ENCODE results near the gene MME. TPM values are rescaled to one million over a fixed set of nuclear protein-coding genes. Genes with fewer than 3 reads are reported as not detected.

Gene MME
- 50.3 and 65.8 TPM in 2 replicates for total RNA-seq (ENCODE audit: low replicate concordance)
- long read RNA-seq, full-length matches to known transcripts, result 8 of 45 reads
- long read RNA-seq, partial matches to known transcripts, result 21 of 45 reads
- long read RNA-seq, other reads (novel, unspliced or antisense), result 16 of 45 reads

DNA sequence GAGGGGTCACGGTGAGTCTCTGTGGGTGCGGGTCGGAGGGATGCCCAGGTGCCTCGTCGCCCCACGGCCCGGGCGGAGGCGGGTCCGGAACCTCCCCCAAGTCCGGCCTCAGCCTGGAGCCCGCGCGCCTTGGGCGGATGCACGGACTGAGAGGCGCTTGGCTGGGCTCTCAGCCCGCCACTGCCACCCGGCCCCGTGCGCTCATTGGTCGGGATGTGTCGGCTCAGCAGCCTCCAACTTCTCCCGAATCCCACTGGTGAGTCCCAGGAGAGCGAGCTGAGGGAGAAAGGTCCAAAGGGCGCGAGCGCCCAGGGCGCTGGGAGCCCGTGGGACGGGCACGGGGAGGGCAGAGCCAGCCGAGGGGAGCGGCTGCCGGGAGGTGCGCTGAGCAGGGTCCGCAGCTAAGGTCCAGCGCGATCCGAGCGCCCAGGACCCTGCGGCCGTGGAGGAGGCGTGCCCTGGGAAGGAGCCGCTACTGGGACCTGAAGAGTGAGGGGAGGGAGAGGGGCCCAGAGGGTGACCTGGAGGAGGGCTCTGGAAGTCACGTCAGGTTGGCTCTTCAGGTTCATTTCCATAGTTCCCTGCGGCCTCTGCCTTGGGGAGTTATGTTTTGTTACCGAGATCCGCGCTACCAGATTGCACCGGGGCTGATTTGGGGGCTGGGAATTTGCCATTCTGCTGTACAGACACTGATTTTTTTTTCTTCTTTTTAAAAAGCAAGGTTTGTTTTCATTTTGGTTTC is at the start of gene MME:
Gene MME, plus strand, starts transcription at position 574 of the 742 bp plus-strand sequence. CDS start 3,849 bp downstream, outside the sequence.
- Mint-ChIP-seq H3K36me3 (no peaks in the 10 kb centered on the region), H3K4me3 (peak within 1 kb of the TSS; percentile 90), H3K9me3 (peaks cover 7% of the 10 kb centered on the region), H3K4me1 (ENCODE audit: unreplicated experiment) (peaks cover 20% of the 10 kb centered on the region), H3K27ac (peak within 1 kb of the TSS; percentile 28), H3K27me3 (peaks cover 52% of the 10 kb centered on the region)
- peak; percentile 75 for DNase-seq (ENCODE audit: extremely low spot score, unreplicated experiment)
- TF ChIP-seq, protein P1, sequence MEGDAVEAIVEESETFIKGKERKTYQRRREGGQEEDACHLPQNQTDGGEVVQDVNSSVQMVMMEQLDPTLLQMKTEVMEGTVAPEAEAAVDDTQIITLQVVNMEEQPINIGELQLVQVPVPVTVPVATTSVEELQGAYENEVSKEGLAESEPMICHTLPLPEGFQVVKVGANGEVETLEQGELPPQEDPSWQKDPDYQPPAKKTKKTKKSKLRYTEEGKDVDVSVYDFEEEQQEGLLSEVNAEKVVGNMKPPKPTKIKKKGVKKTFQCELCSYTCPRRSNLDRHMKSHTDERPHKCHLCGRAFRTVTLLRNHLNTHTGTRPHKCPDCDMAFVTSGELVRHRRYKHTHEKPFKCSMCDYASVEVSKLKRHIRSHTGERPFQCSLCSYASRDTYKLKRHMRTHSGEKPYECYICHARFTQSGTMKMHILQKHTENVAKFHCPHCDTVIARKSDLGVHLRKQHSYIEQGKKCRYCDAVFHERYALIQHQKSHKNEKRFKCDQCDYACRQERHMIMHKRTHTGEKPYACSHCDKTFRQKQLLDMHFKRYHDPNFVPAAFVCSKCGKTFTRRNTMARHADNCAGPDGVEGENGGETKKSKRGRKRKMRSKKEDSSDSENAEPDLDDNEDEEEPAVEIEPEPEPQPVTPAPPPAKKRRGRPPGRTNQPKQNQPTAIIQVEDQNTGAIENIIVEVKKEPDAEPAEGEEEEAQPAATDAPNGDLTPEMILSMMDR (conservative IDR thresholded peaks at IDR 0.05), result no peak

GRCh38 chr3:155031186-155031585 is 48.9 kb upstream of the MME start:
- Mint-ChIP-seq H3K36me3 (no peaks in the 10 kb centered on the region), H3K9me3 (no peaks in the 10 kb centered on the region), H3K4me3 (no peak overlapping the region), H3K27ac (no peak overlapping the region), H3K27me3 (no peaks in the 10 kb centered on the region), H3K4me1 (ENCODE audit: unreplicated experiment) (peaks cover 26% of the 10 kb centered on the region)
- TF ChIP-seq, protein P1 (conservative IDR thresholded peaks at IDR 0.05), result no peak
- DNase-seq (ENCODE audit: extremely low spot score, unreplicated experiment), result no peak

- Mint-ChIP-seq H3K27ac (peak overlapping the region; percentile 5), H3K4me3 (no peak overlapping the region), H3K36me3 (no peaks in the 10 kb centered on the region), H3K27me3 (no peaks in the 10 kb centered on the region), H3K4me1 (ENCODE audit: unreplicated experiment) (peaks cover 18% of the 10 kb centered on the region), H3K9me3 (no peaks in the 10 kb centered on the region)
- TF ChIP-seq, protein P1 (conservative IDR thresholded peaks at IDR 0.05), result no peak
- no peak for DNase-seq (ENCODE audit: extremely low spot score, unreplicated experiment)
Measured at GRCh38 chr3:155032918-155033317, 47.2 kb upstream of the MME start.

GRCh38 chr3:155034786-155035185 is 45.3 kb upstream of the MME start:
- no peaks in the 10 kb centered on the region for H3K9me3 Mint-ChIP-seq
- H3K4me3 Mint-ChIP-seq, result no peak overlapping the region
- TF ChIP-seq, protein P1 (conservative IDR thresholded peaks at IDR 0.05), result no peak
- no peaks in the 10 kb centered on the region for H3K27me3 Mint-ChIP-seq
- H3K36me3 Mint-ChIP-seq, result no peaks in the 10 kb centered on the region
- peaks cover 18% of the 10 kb centered on the region for H3K4me1 Mint-ChIP-seq (ENCODE audit: unreplicated experiment)
- no peak overlapping the region for H3K27ac Mint-ChIP-seq
- DNase-seq (ENCODE audit: extremely low spot score, unreplicated experiment), result no peak

GRCh38 chr3:155035553-155035952 is 44.6 kb upstream of the MME start:
- H3K36me3 Mint-ChIP-seq, result no peaks in the 10 kb centered on the region
- TF ChIP-seq, protein P1 (conservative IDR thresholded peaks at IDR 0.05), result no peak
- no peaks in the 10 kb centered on the region for H3K27me3 Mint-ChIP-seq
- no peaks in the 10 kb centered on the region for H3K9me3 Mint-ChIP-seq
- DNase-seq (ENCODE audit: extremely low spot score, unreplicated experiment), result no peak
- peaks cover 18% of the 10 kb centered on the region for H3K4me1 Mint-ChIP-seq (ENCODE audit: unreplicated experiment)
- H3K27ac Mint-ChIP-seq, result no peak overlapping the region
- H3K4me3 Mint-ChIP-seq, result no peak overlapping the region
